SK-N-SH (cell line): ENCODE results near the gene DCLK1. TPM values are rescaled to one million over a fixed set of nuclear protein-coding genes. Genes with fewer than 3 reads are reported as not detected.

Experiments
- CTCF ChIA-PET: fragments of 300-600, 350-600 bp; formaldehyde crosslinking; extraction: SDS; loops from one replicate; lab custom pipeline; 2021; lab: Yijun Ruan, JAX
- POLR2A ChIA-PET: fragments of 350-600 bp; sonication (Branson Sonifier 250); formaldehyde crosslinking; extraction: SDS; loops from one replicate; lab custom pipeline; 2020; ENCODE audit warnings: antibody characterized with exemption, inconsistent platforms; lab: Yijun Ruan, JAX
- DNase-seq: peaks from one replicate; pipeline ENCODE4 v3.0.0; 2012
- H2AFZ ChIP-seq: fragments of 200-600 bp; sonication (generic); 2 replicates; pipeline ENCODE4 v1.8.1; 2016; ENCODE audit warnings: antibody characterized with exemption, mild to moderate bottlenecking, low read depth
- H3F3A ChIP-seq: fragments of 200-600 bp; sonication (generic); replicated peaks from 2 replicates; pipeline ENCODE3; 2016; ENCODE audit warnings: antibody characterized with exemption, mild to moderate bottlenecking; ENCODE audit not compliant: insufficient read depth
- H3K27ac ChIP-seq, 2 experiments: fragments of 200-500 bp in 1 of 2; fragments of 200-600 bp in 1 of 2; sonication (Bioruptor generic) in 1 of 2; sonication (generic), shearing (Covaris generic) in 1 of 2; 2 replicates each; pipeline versions ENCODE4 v1.5.1 to v1.6.1; 2014 to 2016; ENCODE audit warnings: low read depth in 2 of 2, inconsistent platforms in 1 of 2, low read length in 1 of 2, mild to moderate bottlenecking in 1 of 2, mixed read lengths in 1 of 2
- H3K27me3 ChIP-seq: fragments of 200-600 bp; sonication (generic), shearing (Covaris generic); 2 replicates; pipeline ENCODE4 v1.6.1; 2016; ENCODE audit warnings: mixed run types; ENCODE audit not compliant: insufficient read depth
- H3K36me3 ChIP-seq, 2 experiments: fragments of 200-500 bp in 1 of 2; fragments of 200-600 bp in 1 of 2; sonication (Bioruptor generic) in 1 of 2; sonication (generic) in 1 of 2; replicated peaks in 1 of 2; 2 replicates each; pipeline versions ENCODE3 to v1.5.1; 2014 to 2016; ENCODE audit warnings: low read length in 1 of 2, mild to moderate bottlenecking in 1 of 2; ENCODE audit not compliant: insufficient read depth in 2 of 2, control insufficient read depth in 1 of 2
- H3K4me1 ChIP-seq, 2 experiments: fragments of 200-500 bp in 1 of 2; fragments of 200-600 bp in 1 of 2; sonication (Bioruptor generic) in 1 of 2; sonication (generic), shearing (Covaris generic) in 1 of 2; 2 replicates each; pipeline versions ENCODE4 v1.5.1 to v1.6.1; 2014 to 2016; ENCODE audit warnings: low read depth in 1 of 2, low read length in 1 of 2, mixed run types in 1 of 2; ENCODE audit not compliant: insufficient read depth in 2 of 2, control insufficient read depth in 1 of 2
- H3K4me2 ChIP-seq: fragments of 200-600 bp; sonication (generic), shearing (Covaris generic); 2 replicates; pipeline ENCODE4 v1.6.1; 2017; ENCODE audit warnings: mixed run types
- H3K4me3 ChIP-seq, 2 experiments: fragments of 200-500 bp in 1 of 2; fragments of 200-600 bp in 1 of 2; sonication (Bioruptor generic) in 1 of 2; sonication (generic), shearing (Covaris generic) in 1 of 2; 2 replicates each; pipeline versions ENCODE4 v1.5.1 to v1.8.1; 2014 to 2016; ENCODE audit warnings: low read depth in 2 of 2, inconsistent platforms in 1 of 2, low read length in 1 of 2, mild to moderate bottlenecking in 1 of 2, mixed read lengths in 1 of 2, moderate library complexity in 1 of 2
- H3K79me2 ChIP-seq: fragments of 200-600 bp; sonication (generic); 2 replicates; pipeline ENCODE4 v1.8.1; 2017; ENCODE audit warnings: mild to moderate bottlenecking; ENCODE audit not compliant: insufficient read depth
- H3K9ac ChIP-seq: fragments of 200-600 bp; sonication (generic); 2 replicates; pipeline ENCODE4 v1.6.1; 2017; ENCODE audit warnings: mixed run types
- H3K9me2 ChIP-seq: fragments of 200-600 bp; sonication (generic); 2 replicates; pipeline ENCODE4 v1.6.1; 2017; ENCODE audit warnings: mixed run types
- H3K9me3 ChIP-seq: fragments of 200-600 bp; sonication (generic); 2 replicates; pipeline ENCODE4 v1.6.1; 2017; ENCODE audit warnings: mixed run types, mild to moderate bottlenecking, moderate library complexity
- H4K20me1 ChIP-seq: fragments of 200-600 bp; sonication (generic); 2 replicates; pipeline ENCODE4 v1.6.1; 2017; ENCODE audit warnings: mild to moderate bottlenecking, mixed run types; ENCODE audit not compliant: insufficient read depth
- ELF1 ChIP-seq: IDR thresholded peaks from 2 replicates; pipeline ENCODE4 v1.4.0; 2012
- EZH2phosphoT487 ChIP-seq: fragments of 200-600 bp; sonication (generic); IDR thresholded peaks from 2 replicates; pipeline ENCODE4 v1.6.1; 2017; ENCODE audit warnings: low read depth, mixed run types, mild to moderate bottlenecking, antibody characterized with exemption, moderate library complexity, borderline replicate concordance
- FOXJ3 ChIP-seq: sonication (generic); formaldehyde crosslinking; IDR thresholded peaks from 2 replicates; pipeline ENCODE4 v1.5.1; 2020; ENCODE audit warnings: mild to moderate bottlenecking, missing genetic modification reagents
- FOXM1 ChIP-seq: IDR thresholded peaks from 2 replicates; pipeline ENCODE4 v1.4.0; 2012; ENCODE audit warnings: low read depth, mild to moderate bottlenecking
- GABPA ChIP-seq: IDR thresholded peaks from 2 replicates; pipeline ENCODE4 v1.4.0; 2012; ENCODE audit warnings: low read depth, mild to moderate bottlenecking
- GATA2 ChIP-seq: sonication (generic); formaldehyde crosslinking; IDR thresholded peaks from 2 replicates; pipeline ENCODE4 v1.5.0; 2020; ENCODE audit warnings: mild to moderate bottlenecking, missing genetic modification reagents
- IRF3 ChIP-seq: fragments of 150-350 bp; IDR thresholded peaks from 2 replicates; pipeline ENCODE4 v1.6.1; 2016; ENCODE audit warnings: mild to moderate bottlenecking, low read depth, low read length
- JUND ChIP-seq: IDR thresholded peaks from 2 replicates; pipeline ENCODE4 v1.4.0; 2012
- PBX3 ChIP-seq: IDR thresholded peaks from 2 replicates; pipeline ENCODE4; 2012
- POLR2AphosphoS5 ChIP-seq: IDR thresholded peaks from 2 replicates; pipeline ENCODE4 v1.6.1; 2012; ENCODE audit warnings: low read depth, low read length
- RCOR1 ChIP-seq: fragments of 150-350 bp; IDR thresholded peaks from 2 replicates; pipeline ENCODE4 v1.6.1; 2017; ENCODE audit warnings: antibody characterized with exemption, low read length
- REST ChIP-seq: IDR thresholded peaks from 2 replicates; pipeline ENCODE4 v1.6.1; 2012; ENCODE audit warnings: mild to moderate bottlenecking, low read depth, low read length, moderate library complexity
- RFX5 ChIP-seq: IDR thresholded peaks from 2 replicates; pipeline ENCODE4 v1.6.1; 2012; ENCODE audit warnings: mild to moderate bottlenecking, improper control_type of control experiment, low read length
- SIN3A ChIP-seq: IDR thresholded peaks from 2 replicates; pipeline ENCODE4 v1.6.1; 2012; ENCODE audit warnings: low read depth, mild to moderate bottlenecking, low read length, moderate library complexity, borderline replicate concordance
- TCF12 ChIP-seq: IDR thresholded peaks from 2 replicates; pipeline ENCODE4 v1.4.0; 2012
- USF1 ChIP-seq: IDR thresholded peaks from 2 replicates; pipeline ENCODE4 v1.4.0; 2012; ENCODE audit warnings: low read depth, borderline replicate concordance
- USF2 ChIP-seq: fragments of 150-350 bp; IDR thresholded peaks from 2 replicates; pipeline ENCODE4 v1.6.1; 2017; ENCODE audit warnings: antibody characterized with exemption, low read length, low read depth, borderline replicate concordance
- YY1 ChIP-seq: IDR thresholded peaks from 2 replicates; pipeline ENCODE4 v1.4.0; 2012; ENCODE audit warnings: low read depth, mild to moderate bottlenecking
- ZBTB33 ChIP-seq: IDR thresholded peaks from 2 replicates; pipeline ENCODE4 v1.4.0; 2012; ENCODE audit warnings: low read depth, borderline replicate concordance
- WGBS: methylation state at CpG from one replicate; pipeline ENCODE4 v1.1.6; 2017; ENCODE audit warnings: low lambda C conversion rate; 5-methylcytosine and 5-hydroxymethylcytosine counted together
- polyA plus RNA-seq, 3 experiments: library from polyadenylated mRNA; depleted of rRNA; stranded (reverse); fragments of >200 nt; gene quantifications; 2 replicates each; pipeline ENCODE4 v1.2.3, GENCODE V29; 2012

DCLK1 gene
- polyA plus RNA-seq, 1 of the 3 experiments (the other 2 are of a cell fraction) = 1.1 TPM

- no peaks in the 10 kb centered on the region for H3K79me2 ChIP-seq
- H3F3A ChIP-seq = peaks cover 18% of the 10 kb centered on the region
- no peak overlapping the region for H2AFZ ChIP-seq
- H3K27ac ChIP-seq = no peak overlapping the region
- H3K36me3 ChIP-seq = no peaks in the 10 kb centered on the region
- TF ChIP-seq ZBTB33 (no peak), FOXM1 (no peak), TCF12 (no peak), USF2 (no peak), FOXJ3 (CRISPR knock-in tag) (no peak), IRF3 (no peak), GATA2 (CRISPR knock-in tag) (no peak), SIN3A (no peak), JUND (no peak), RCOR1 (no peak), ELF1 (no peak), RFX5 (no peak), EZH2phosphoT487 (no peak), REST (no peak), PBX3 (no peak), GABPA (no peak), YY1 (no peak), POLR2AphosphoS5 (no peak), USF1 (no peak)
- no peak overlapping the region for H3K4me3 ChIP-seq
- H3K9me2 ChIP-seq = no peaks in the 10 kb centered on the region
- ChIA-PET CTCF (interaction anchor here (1.9 kb wide), 1 partner anchor 59 kb away, joined by 5 read pairs; no protein-coding TSS in a partner anchor), POLR2A (no interaction called here)
- H3K9me3 ChIP-seq = no peaks in the 10 kb centered on the region
- H3K4me1 ChIP-seq = peaks cover 0 to 12% of the 10 kb centered on the region in 2 experiments; a peak in 2 of 4 replicates
- H4K20me1 ChIP-seq = no peaks in the 10 kb centered on the region
- H3K4me2 ChIP-seq = no peak overlapping the region
- no peak overlapping the region for H3K9ac ChIP-seq
- 83% methylated on average over 3 of the region's 3 CpGs for WGBS
- DNase-seq = no peak
- no peaks in the 10 kb centered on the region for H3K27me3 ChIP-seq
Observed at GRCh38 chr13:35894636-35895035, 236.5 kb downstream of the DCLK1 start.
